Smooth muscle cell (in vitro differentiated cells): Measurements from ENCODE around the gene SYDE1. TPM values are rescaled to one million over a fixed set of nuclear protein-coding genes. Genes with fewer than 3 reads are reported as not detected.
A peak's percentile ranks its signal among the peaks of the same experiment; 100 is the strongest.

ENCODE experiments used
- DNase-seq: peaks from one replicate; lab custom pipeline; 2025; ENCODE audit not compliant: unreplicated experiment; lab: John Stamatoyannopoulos, UW
- H2AFZ ChIP-seq: fragments of 200-600 bp; sonication (generic); 2 replicates; pipeline ENCODE4 v1.6.0; 2016; ENCODE audit warnings: antibody characterized with exemption, low read depth, mild to moderate bottlenecking
- H3F3A ChIP-seq: fragments of 200-600 bp; sonication (generic); 2 replicates; pipeline ENCODE4 v1.6.0; 2017; ENCODE audit warnings: antibody characterized with exemption, low read depth
- H3K27ac ChIP-seq: fragments of 200-600 bp; sonication (generic); 2 replicates; pipeline ENCODE4 v1.5.1; 2016; ENCODE audit warnings: low read depth, mild to moderate bottlenecking
- H3K27me3 ChIP-seq: fragments of 200-600 bp; sonication (generic); 2 replicates; pipeline ENCODE4 v1.6.1; 2016; ENCODE audit warnings: low read depth, mild to moderate bottlenecking
- H3K36me3 ChIP-seq: fragments of 200-600 bp; sonication (generic); 2 replicates; pipeline ENCODE4 v1.5.1; 2016; ENCODE audit warnings: low read depth
- H3K4me1 ChIP-seq: fragments of 200-600 bp; sonication (generic); 2 replicates; pipeline ENCODE4 v1.5.1; 2016; ENCODE audit warnings: low read depth
- H3K4me2 ChIP-seq: fragments of 200-600 bp; sonication (generic); 2 replicates; pipeline ENCODE4 v1.6.0; 2016; ENCODE audit warnings: mild to moderate bottlenecking
- H3K4me3 ChIP-seq: fragments of 200-600 bp; sonication (generic); 2 replicates; pipeline ENCODE4 v1.5.1; 2016; ENCODE audit warnings: mild to moderate bottlenecking
- H3K79me2 ChIP-seq: fragments of 200-600 bp; sonication (generic); 2 replicates; pipeline ENCODE4 v1.6.0; 2016; ENCODE audit warnings: low read depth, mild to moderate bottlenecking
- H3K9ac ChIP-seq: fragments of 200-600 bp; sonication (generic); 2 replicates; pipeline ENCODE4 v1.6.0; 2016; ENCODE audit warnings: low read depth
- H3K9me3 ChIP-seq: fragments of 200-600 bp; sonication (generic); replicated peaks from 2 replicates; pipeline ENCODE4 v1.5.1; 2016; ENCODE audit warnings: low read depth
- H4K20me1 ChIP-seq: fragments of 200-600 bp; sonication (generic); 2 replicates; pipeline ENCODE4 v1.6.0; 2016; ENCODE audit warnings: low read depth
- CTCF ChIP-seq: fragments of 200-600 bp; sonication (generic); IDR thresholded peaks from 2 replicates; pipeline ENCODE4 v1.5.1; 2017; ENCODE audit warnings: borderline replicate concordance, mild to moderate bottlenecking, antibody characterized with exemption; ENCODE audit not compliant: insufficient read depth, poor library complexity, severe bottlenecking
- WGBS: methylation state at CpG from one replicate; pipeline ENCODE4 v1.1.7; 2016; ENCODE audit warnings: low lambda C conversion rate; 5-methylcytosine and 5-hydroxymethylcytosine counted together
- polyA plus RNA-seq: library from polyadenylated mRNA; unstranded; fragments of >200 nt; fragmentation: Nextera tagmentation; extraction: Ambion mirVana; gene quantifications from 2 replicates; pipeline ENCODE4 v1.2.1, GENCODE V29; 2016
- total RNA-seq: library from RNA; depleted of rRNA; stranded (reverse); fragments of >200 nt; gene quantifications from 2 replicates; pipeline ENCODE4 v1.2.3, GENCODE V29; 2014

The SYDE1 gene
- total and polyA plus RNA-seq, 2 experiments from 2014 or later: 39.3 to 51.6 TPM

DNA sequence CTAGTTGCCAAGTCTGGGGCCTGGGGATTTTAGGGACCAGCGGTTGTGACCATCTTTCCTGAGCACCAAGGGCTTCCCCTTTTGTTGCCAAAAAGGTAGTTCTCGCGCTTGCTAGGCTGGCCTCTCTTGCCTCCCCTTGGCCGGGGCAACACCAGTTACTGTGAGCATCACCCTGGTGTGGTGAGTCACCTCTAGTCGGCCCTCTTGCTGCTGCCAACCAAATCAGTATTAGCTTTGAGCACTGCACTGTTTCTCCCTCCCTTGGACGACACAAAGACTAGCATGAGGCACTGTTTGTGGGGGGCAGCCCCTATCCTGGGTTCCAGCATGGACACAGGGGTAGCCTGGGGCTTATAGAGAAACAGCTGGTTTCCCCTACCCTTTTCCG is 6.9 kb downstream of the SYDE1 start:
- H4K20me1 ChIP-seq: peaks cover 15% of the 10 kb centered on the region
- H3F3A ChIP-seq: peaks cover 30% of the 10 kb centered on the region
- no peak for DNase-seq
- peaks cover 11% of the 10 kb centered on the region for H3K79me2 ChIP-seq
- 84% methylated on average over 7 of the region's 7 CpGs for WGBS
- no peaks in the 10 kb centered on the region for H3K9me3 ChIP-seq
- H3K4me1 ChIP-seq: no peaks in the 10 kb centered on the region
- TF ChIP-seq CTCF: no peak
- H3K27ac ChIP-seq: no peak overlapping the region
- H3K36me3 ChIP-seq: no peaks in the 10 kb centered on the region
- no peaks in the 10 kb centered on the region for H3K27me3 ChIP-seq
- H3K9ac ChIP-seq: no peak overlapping the region
- H2AFZ ChIP-seq: no peak overlapping the region
- H3K4me2 ChIP-seq: no peak overlapping the region
- no peak overlapping the region for H3K4me3 ChIP-seq

DNA sequence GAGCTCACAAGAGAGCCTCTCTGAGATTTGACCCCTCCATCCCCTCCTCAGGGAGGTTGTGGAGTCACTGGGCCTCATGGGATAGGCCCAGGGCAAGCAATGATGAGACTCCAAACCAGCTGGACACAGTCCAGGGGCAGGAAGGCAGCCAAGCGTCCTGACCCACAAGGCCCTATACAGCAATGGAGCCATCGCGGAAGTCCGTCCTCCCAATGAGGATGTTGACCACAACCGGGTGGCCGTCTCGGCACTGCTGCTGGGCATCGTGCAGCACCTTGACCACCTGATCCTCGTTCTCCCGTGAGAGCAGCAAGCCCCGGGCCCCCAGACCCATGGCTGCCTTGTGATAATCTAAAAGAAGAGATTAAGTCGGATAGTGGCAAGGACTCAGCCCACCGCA is 7.9 kb downstream of the SYDE1 start:
- Histone ChIP-seq H3K27me3 (no peaks in the 10 kb centered on the region), H3K9ac (no peak overlapping the region), H3K36me3 (no peaks in the 10 kb centered on the region), H3K4me1 (no peaks in the 10 kb centered on the region), H3K9me3 (no peaks in the 10 kb centered on the region), H2AFZ (no peak overlapping the region), H3K27ac (peak overlapping the region; percentile 7), H4K20me1 (peaks cover 15% of the 10 kb centered on the region), H3F3A (peaks cover 30% of the 10 kb centered on the region), H3K4me3 (no peak overlapping the region), H3K4me2 (no peak overlapping the region), H3K79me2 (peaks cover 4% of the 10 kb centered on the region)
- WGBS: 94% methylated on average over 13 of the region's 13 CpGs
- DNase-seq: no peak
- TF ChIP-seq CTCF: no peak

- WGBS: 93% methylated on average over 23 of the region's 23 CpGs
- no peak for TF ChIP-seq CTCF
- Histone ChIP-seq H3K9ac (no peak overlapping the region), H3F3A (peaks cover 30% of the 10 kb centered on the region), H3K27ac (no peak overlapping the region), H3K4me2 (no peak overlapping the region), H4K20me1 (peaks cover 15% of the 10 kb centered on the region), H3K79me2 (no peaks in the 10 kb centered on the region), H3K9me3 (no peaks in the 10 kb centered on the region), H3K4me3 (no peak overlapping the region), H2AFZ (no peak overlapping the region), H3K27me3 (no peaks in the 10 kb centered on the region), H3K36me3 (no peaks in the 10 kb centered on the region), H3K4me1 (no peaks in the 10 kb centered on the region)
- DNase-seq: no peak
Measured at GRCh38 chr19:15115762-15116615, 8.8 kb downstream of the SYDE1 start.

DNA sequence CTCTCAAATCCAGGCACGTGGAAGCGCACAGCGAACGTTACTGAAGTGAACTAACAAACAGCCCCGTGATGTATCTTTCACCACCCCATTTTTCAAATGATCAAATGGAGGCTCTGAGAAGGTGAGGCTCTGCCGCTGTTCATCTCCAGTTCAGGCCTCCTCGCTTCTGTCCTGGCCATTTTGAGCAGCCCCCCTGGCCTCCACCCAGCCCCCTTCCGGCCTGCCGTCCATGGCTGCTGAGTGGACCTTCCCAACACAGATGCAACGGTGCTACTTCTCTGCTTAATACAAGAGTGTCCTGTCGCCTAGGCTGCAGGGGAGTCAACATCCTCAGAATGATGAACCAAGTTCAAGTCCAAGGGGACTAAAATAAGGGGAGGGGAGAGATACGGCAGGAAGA is 9.7 kb downstream of the SYDE1 start:
- H3K36me3 ChIP-seq: no peaks in the 10 kb centered on the region
- H3K79me2 ChIP-seq: no peaks in the 10 kb centered on the region
- peaks cover 30% of the 10 kb centered on the region for H3F3A ChIP-seq
- H3K4me1 ChIP-seq: no peaks in the 10 kb centered on the region
- H3K27ac ChIP-seq: no peak overlapping the region
- no peak overlapping the region for H3K4me2 ChIP-seq
- no peak for DNase-seq
- 94% methylated on average over 12 of the region's 12 CpGs for WGBS
- no peaks in the 10 kb centered on the region for H3K27me3 ChIP-seq
- H2AFZ ChIP-seq: no peak overlapping the region
- TF ChIP-seq CTCF: no peak
- peaks cover 15% of the 10 kb centered on the region for H4K20me1 ChIP-seq
- no peak overlapping the region for H3K4me3 ChIP-seq
- no peaks in the 10 kb centered on the region for H3K9me3 ChIP-seq
- H3K9ac ChIP-seq: no peak overlapping the region
